B cell (primary cell): ENCODE data around the gene PRR7. TPM values are rescaled to one million over a fixed set of nuclear protein-coding genes. Genes with fewer than 3 reads are reported as not detected.

ENCODE experiments used
- ATAC-seq: fragments of 200-7000 bp; cut with Tn5 transposase; one replicate; pipeline ENCODE4 v1.10.0; 2021; ENCODE audit warnings: low read depth, mild to moderate bottlenecking, moderate number of reproducible peaks, moderate library complexity
- CTCF ChIA-PET: fragments of 350-600 bp; sonication (Branson Sonifier 250); formaldehyde crosslinking; loops from one replicate; lab custom pipeline; 2021; ENCODE audit warnings: antibody characterized with exemption, inconsistent platforms; lab: Charles Lee
- POLR2A ChIA-PET: fragments of 350-600 bp; sonication (Branson Sonifier 250); formaldehyde crosslinking; loops from one replicate; lab custom pipeline; 2021; ENCODE audit warnings: antibody characterized with exemption; lab: Charles Lee
- DNase-seq: peaks from one replicate; pipeline ENCODE4 v3.0.0; 2013
- H2AFZ ChIP-seq: 2 replicates; pipeline ENCODE4 v1.6.1; 2012; ENCODE audit warnings: mild to moderate bottlenecking, low read depth, low read length; ENCODE audit not compliant: insufficient read depth, poor library complexity, severe bottlenecking
- H3K27ac ChIP-seq, 2 donors: 1 replicate in 1 of 2; 2 replicates in 1 of 2; pipeline ENCODE4 v1.5.1; 2012 to 2013; ENCODE audit warnings: low read length in 2 of 2, mild to moderate bottlenecking in 2 of 2, moderate library complexity in 1 of 2
- H3K27me3 ChIP-seq, 4 experiments: fragments of 200-600 bp in 1 of 4; sonication (generic) in 1 of 4; replicated peaks in 1 of 4; 1 replicate in 2 of 4; 2 replicates in 2 of 4; pipeline versions ENCODE4 v1.6.1 to v1.7.0; 2013 to 2016; ENCODE audit warnings: low read length in 3 of 4, mild to moderate bottlenecking in 2 of 4, mixed read lengths in 1 of 4, moderate library complexity in 1 of 4; ENCODE audit not compliant: insufficient read depth in 4 of 4, control insufficient read depth in 3 of 4; ENCODE audit errors: control extremely low read depth in 1 of 4
- H3K36me3 ChIP-seq, 2 experiments: replicated peaks in 1 of 2; 1 replicate in 1 of 2; 2 replicates in 1 of 2; pipeline versions ENCODE4 v1.6.1 to v1.7.1; 2013; ENCODE audit warnings: low read length in 1 of 2; ENCODE audit not compliant: insufficient read depth in 2 of 2, control insufficient read depth in 1 of 2; ENCODE audit errors: control extremely low read depth in 1 of 2, extremely low read depth in 1 of 2
- H3K4me1 ChIP-seq, 2 donors: fragments of 200-600 bp in 1 of 2; sonication (generic) in 1 of 2; 1 replicate in 1 of 2; 2 replicates in 1 of 2; pipeline versions ENCODE4 v1.5.1 to v1.6.1; 2013 to 2017; ENCODE audit warnings: low read length in 2 of 2; ENCODE audit not compliant: control insufficient read depth in 2 of 2, insufficient read depth in 2 of 2
- H3K4me2 ChIP-seq: replicated peaks from 2 replicates; pipeline ENCODE3; 2012; ENCODE audit warnings: mild to moderate bottlenecking, low read depth, low read length; ENCODE audit not compliant: poor library complexity, severe bottlenecking
- H3K4me3 ChIP-seq, 5 experiments: fragments of 200-600 bp in 1 of 5; sonication (generic) in 1 of 5; 1 replicate in 3 of 5; 2 replicates in 2 of 5; pipeline versions ENCODE4 v1.5.1 to v1.7.0; 2011 to 2016; ENCODE audit warnings: low read length in 4 of 5, mild to moderate bottlenecking in 4 of 5, low read depth in 2 of 5, control low read depth in 1 of 5, moderate library complexity in 1 of 5; ENCODE audit not compliant: insufficient read depth in 1 of 5; ENCODE audit errors: control extremely low read depth in 1 of 5, extremely low read depth in 1 of 5
- H3K79me2 ChIP-seq: fragments of 200-600 bp; sonication (generic); one replicate; pipeline ENCODE4 v1.6.0; 2016; ENCODE audit warnings: low read length; ENCODE audit not compliant: control insufficient read depth, insufficient read depth
- H3K9ac ChIP-seq: fragments of 200-600 bp; sonication (generic); 2 replicates; pipeline ENCODE4 v1.6.1; 2017; ENCODE audit warnings: mild to moderate bottlenecking, low read length, moderate library complexity
- H3K9me3 ChIP-seq, 3 donors: one replicate each; pipeline versions ENCODE4 v1.6.1 to v1.7.1; 2013; ENCODE audit warnings: low read length in 2 of 3; ENCODE audit not compliant: control insufficient read depth in 2 of 3, insufficient read depth in 1 of 3; ENCODE audit errors: control extremely low read depth in 1 of 3
- H4K20me1 ChIP-seq: 2 replicates; pipeline ENCODE4 v1.6.0; 2012; ENCODE audit warnings: mild to moderate bottlenecking, low read length; ENCODE audit not compliant: insufficient read depth, control insufficient read depth, poor library complexity, severe bottlenecking
- H3K27ac Mint-ChIP-seq: one replicate; pipeline ENCODE4 v1.8.0; 2021; ENCODE audit warnings: mixed read lengths
- H3K27me3 Mint-ChIP-seq: one replicate; pipeline ENCODE4 v1.8.0; 2021; ENCODE audit warnings: mixed read lengths
- H3K4me1 Mint-ChIP-seq: one replicate; pipeline ENCODE4 v1.8.0; 2021; ENCODE audit warnings: mixed read lengths
- H3K4me3 Mint-ChIP-seq: one replicate; pipeline ENCODE4 v1.8.0; 2021; ENCODE audit warnings: mixed read lengths
- H3K9me3 Mint-ChIP-seq: one replicate; pipeline ENCODE4 v1.8.0; 2022; ENCODE audit warnings: mixed read lengths; ENCODE audit not compliant: insufficient read depth
- CTCF ChIP-seq: fragments of 200-600 bp; IDR thresholded peaks from one replicate; pipeline ENCODE4 v1.8.0; 2022; ENCODE audit warnings: antibody characterized with exemption, mild to moderate bottlenecking
- EZH2 ChIP-seq: IDR thresholded peaks from 2 replicates; pipeline ENCODE4 v1.6.1; 2012; ENCODE audit warnings: borderline replicate concordance, low read depth, mild to moderate bottlenecking, moderate library complexity, low read length; ENCODE audit not compliant: insufficient read depth, poor library complexity, severe bottlenecking
- WGBS: methylation state at CpG from one replicate; pipeline ENCODE4 v1.1.5; 2013; ENCODE audit warnings: missing lambda C conversion rate; ENCODE audit not compliant: insufficient coverage; 5-methylcytosine and 5-hydroxymethylcytosine counted together
- intact Hi-C: fragments of 100-400 bp; cut with micrococcal nuclease; formaldehyde crosslinking; loops from one replicate; pipeline ENCODE4 v1.10.0; 2022
- polyA plus RNA-seq: library from polyadenylated mRNA; depleted of rRNA; stranded (reverse); fragments of >200 nt; gene quantifications from 2 replicates; pipeline ENCODE4 v1.2.3, GENCODE V29; 2012
- total RNA-seq, 2 donors: library from RNA; stranded (reverse); fragments of 120-200 nt in 1 of 2; gene quantifications; 1 replicate in 1 of 2; 2 replicates in 1 of 2; pipeline versions ENCODE4 v1.2.3 to v1.2.4, GENCODE V29; 2013 to 2022

Gene PRR7
- total and polyA plus RNA-seq, 2 donors (not counting 1 experiment from before 2014, with no cell fraction given), result 4.8 to 84.4 TPM

GRCh38 chr5:177399997-177400868, 46.4 kb upstream of the PRR7 start, which contains the start of gene PFN3:
PFN3 (minus strand) TSS chr5:177400661; CDS start chr5:177400576, 85 bp downstream.
- H3K79me2 ChIP-seq, result no peaks in the 10 kb centered on the region
- H3K9ac ChIP-seq, result no peak within 1 kb of the TSS
- peaks cover 25 to 33% of the 10 kb centered on the region in 2 donors for H3K4me1 ChIP-seq
- peaks cover 0 to 40% (median 9%) of the 10 kb centered on the region in 4 experiments for H3K27me3 ChIP-seq
- peaks cover 26% of the 10 kb centered on the region for H3K4me1 Mint-ChIP-seq
- DNase-seq (peak; percentile 19), ATAC-seq (no peak)
- no peak within 1 kb of the TSS for H3K4me2 ChIP-seq
- no peaks in the 10 kb centered on the region for H3K9me3 Mint-ChIP-seq
- H4K20me1 ChIP-seq, result no peaks in the 10 kb centered on the region
- no peak within 1 kb of the TSS for H3K4me3 ChIP-seq
- peaks cover 0 to 19% (median 0%) of the 10 kb centered on the region in 3 donors for H3K9me3 ChIP-seq
- H3K27ac ChIP-seq, result no peak within 1 kb of the TSS
- CTCF ChIA-PET, result interaction anchor here (6.1 to 12.7 kb wide), 2 partner anchors 9 to 48 kb away, joined by 146 to 628 read pairs; partner anchors contain the start of gene PRR7
- intact Hi-C loops, result loop anchor here (10.0 kb wide), 2 partner anchors 205 to 285 kb away; partner anchors contain the start of gene B4GALT7
- H2AFZ ChIP-seq, result no peak within 1 kb of the TSS
- TF ChIP-seq EZH2 (no peak), CTCF (no peak)
- H3K36me3 ChIP-seq, result no peaks in the 10 kb centered on the region
- WGBS, result 83% methylated on average over 76 of the region's 92 CpGs
- no peak within 1 kb of the TSS for H3K4me3 Mint-ChIP-seq
- H3K27me3 Mint-ChIP-seq, result peaks cover 14% of the 10 kb centered on the region
- POLR2A ChIA-PET, result interaction anchor here (0.8 kb wide), 1 partner anchor 55 kb away, joined by 3 read pairs; no protein-coding TSS in a partner anchor
- no peak within 1 kb of the TSS for H3K27ac Mint-ChIP-seq
